ENCODE measurements around the gene SPRR1B. TPM values are rescaled to one million over a fixed set of nuclear protein-coding genes. Genes with fewer than 3 reads are reported as not detected.

Gene SPRR1B
- total RNA-seq, 1 experiment from 2014 or later = not detected

DNA sequence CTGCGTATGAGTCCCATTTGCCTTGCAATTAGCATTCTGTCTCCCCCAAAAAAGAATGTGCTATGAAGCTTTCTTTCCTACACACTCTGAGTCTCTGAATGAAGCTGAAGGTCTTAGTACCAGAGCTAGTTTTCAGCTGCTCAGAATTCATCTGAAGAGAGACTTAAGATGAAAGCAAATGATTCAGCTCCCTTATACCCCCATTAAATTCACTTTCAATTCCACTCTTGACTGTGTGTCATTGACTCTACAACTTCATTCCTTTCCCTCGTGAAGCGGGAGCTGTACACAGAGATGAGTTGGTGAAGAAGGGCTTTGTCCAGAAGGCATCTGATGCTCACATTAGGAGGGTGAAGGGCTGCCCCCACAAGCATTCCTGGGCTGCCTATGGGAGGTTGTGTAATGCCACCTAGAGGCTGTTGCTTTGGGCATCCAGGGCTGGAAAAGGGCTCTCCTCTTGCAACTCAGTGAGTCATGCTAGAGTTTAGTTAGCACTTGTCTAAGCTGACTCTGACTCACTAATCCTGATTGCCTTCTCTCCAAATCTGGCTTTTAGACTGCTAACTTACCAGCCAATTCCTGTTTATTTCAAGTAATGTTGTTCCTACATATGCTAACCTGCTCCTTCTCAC is 1.8 kb downstream of the SPRR1B start:
- CTCF ChIA-PET = no interaction called here
- DNase-seq (ENCODE audit: low read depth, low spot score) = peak; percentile 18
- no TSS peak for BruUV-seq (replicated peaks)
- POLR2A ChIA-PET = no interaction called here
- Histone ChIP-seq H3K36me3 (ENCODE audit: control insufficient read depth, insufficient read depth, low read length) (no peaks in the 10 kb centered on the region), H3K4me1 (ENCODE audit: control insufficient read depth, insufficient read depth, low read length) (no peaks in the 10 kb centered on the region), H3K27ac (ENCODE audit: low read length) (no peak overlapping the region), H3K4me3 (ENCODE audit: low read depth in 2 of 2, low read length in 2 of 2) (no peak overlapping the region), H3K27me3 (ENCODE audit: control insufficient read depth, insufficient read depth, low read length) (0 out of 2 replicates have a peak, but pooled peaks cover 2% of the 10 kb centered on the region), H3K9me3 (ENCODE audit: control insufficient read depth, insufficient read depth, low read depth, low read length) (no peaks in the 10 kb centered on the region)
- no peak for TF ChIP-seq TCF7L2 (IDR thresholded peaks at IDR 0.05; ENCODE audit: low read depth, low read length)
- TF ChIP-seq, protein P1, sequence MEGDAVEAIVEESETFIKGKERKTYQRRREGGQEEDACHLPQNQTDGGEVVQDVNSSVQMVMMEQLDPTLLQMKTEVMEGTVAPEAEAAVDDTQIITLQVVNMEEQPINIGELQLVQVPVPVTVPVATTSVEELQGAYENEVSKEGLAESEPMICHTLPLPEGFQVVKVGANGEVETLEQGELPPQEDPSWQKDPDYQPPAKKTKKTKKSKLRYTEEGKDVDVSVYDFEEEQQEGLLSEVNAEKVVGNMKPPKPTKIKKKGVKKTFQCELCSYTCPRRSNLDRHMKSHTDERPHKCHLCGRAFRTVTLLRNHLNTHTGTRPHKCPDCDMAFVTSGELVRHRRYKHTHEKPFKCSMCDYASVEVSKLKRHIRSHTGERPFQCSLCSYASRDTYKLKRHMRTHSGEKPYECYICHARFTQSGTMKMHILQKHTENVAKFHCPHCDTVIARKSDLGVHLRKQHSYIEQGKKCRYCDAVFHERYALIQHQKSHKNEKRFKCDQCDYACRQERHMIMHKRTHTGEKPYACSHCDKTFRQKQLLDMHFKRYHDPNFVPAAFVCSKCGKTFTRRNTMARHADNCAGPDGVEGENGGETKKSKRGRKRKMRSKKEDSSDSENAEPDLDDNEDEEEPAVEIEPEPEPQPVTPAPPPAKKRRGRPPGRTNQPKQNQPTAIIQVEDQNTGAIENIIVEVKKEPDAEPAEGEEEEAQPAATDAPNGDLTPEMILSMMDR (IDR thresholded peaks at IDR 0.05) = peak; percentile 39
- intact Hi-C loops (cut with micrococcal nuclease; ENCODE audit: unreplicated experiment) = loop anchor here (10.0 kb wide), 1 partner anchor 158 kb away; the partner anchor contains the start of gene SMCP
- ATAC-seq = peak; percentile 53; the same call in 1 of the 2 replicates
- in situ Hi-C loops (cut with HindIII; ENCODE audit: low pct_unique_long_range_greater_than_20kb, low sequenced_read_pairs) = no loop called here

GRCh38 chr1:153035211-153035610 is 4.2 kb downstream of the SPRR1B start:
- Histone ChIP-seq H3K9me3 (ENCODE audit: control insufficient read depth, insufficient read depth, low read depth, low read length) (no peaks in the 10 kb centered on the region), H3K4me1 (ENCODE audit: control insufficient read depth, insufficient read depth, low read length) (no peaks in the 10 kb centered on the region), H3K27me3 (ENCODE audit: control insufficient read depth, insufficient read depth, low read length) (0 out of 2 replicates have a peak, but pooled peaks cover 2% of the 10 kb centered on the region), H3K4me3 (ENCODE audit: low read depth in 2 of 2, low read length in 2 of 2) (no peak overlapping the region), H3K27ac (ENCODE audit: low read length) (no peak overlapping the region), H3K36me3 (ENCODE audit: control insufficient read depth, insufficient read depth, low read length) (no peaks in the 10 kb centered on the region)
- no peak for DNase-seq (ENCODE audit: low read depth, low spot score)
- ChIA-PET CTCF (no interaction called here), POLR2A (no interaction called here)
- no peak for ATAC-seq
- in situ Hi-C loops (cut with HindIII; ENCODE audit: low pct_unique_long_range_greater_than_20kb, low sequenced_read_pairs) = no loop called here
- no TSS peak for BruUV-seq (replicated peaks)
- intact Hi-C loops (cut with micrococcal nuclease; ENCODE audit: unreplicated experiment) = loop anchor here (10.0 kb wide), 1 partner anchor 160 kb away; the partner anchor contains the start of gene SMCP
- TF ChIP-seq SIN3A (IDR thresholded peaks at IDR 0.05; ENCODE audit: borderline replicate concordance, insufficient read depth, low read depth, low read length) (no peak), TCF7L2 (IDR thresholded peaks at IDR 0.05; ENCODE audit: low read depth, low read length) (no peak), POLR2AphosphoS5 (IDR thresholded peaks at IDR 0.05; ENCODE audit: low read depth, low read length) (no peak)
- TF ChIP-seq, protein P1 (IDR thresholded peaks at IDR 0.05) = no peak

- CTCF ChIA-PET = no interaction called here
- Histone ChIP-seq H3K9me3 (ENCODE audit: control insufficient read depth, insufficient read depth, low read depth, low read length) (no peaks in the 10 kb centered on the region), H3K27me3 (ENCODE audit: control insufficient read depth, insufficient read depth, low read length) (peaks cover 7% of the 10 kb centered on the region), H3K4me1 (ENCODE audit: control insufficient read depth, insufficient read depth, low read length) (no peaks in the 10 kb centered on the region), H3K36me3 (ENCODE audit: control insufficient read depth, insufficient read depth, low read length) (no peaks in the 10 kb centered on the region), H3K27ac (ENCODE audit: low read length) (no peak within 1 kb of the TSS), H3K4me3 (ENCODE audit: low read depth in 2 of 2, low read length in 2 of 2) (no peak within 1 kb of the TSS)
- no TSS peak for BruUV-seq (replicated peaks)
- ATAC-seq (no peak), DNase-seq (ENCODE audit: low read depth, low spot score) (no peak)
- in situ Hi-C loops (cut with HindIII; ENCODE audit: low pct_unique_long_range_greater_than_20kb, low sequenced_read_pairs) (no loop called here), intact Hi-C loops (cut with micrococcal nuclease; ENCODE audit: unreplicated experiment) (no loop called here)
- POLR2A ChIA-PET = no interaction called here
- TF ChIP-seq TCF7L2 (IDR thresholded peaks at IDR 0.05; ENCODE audit: low read depth, low read length) (no peak), POLR2AphosphoS5 (IDR thresholded peaks at IDR 0.05; ENCODE audit: low read depth, low read length) (no peak), SIN3A (IDR thresholded peaks at IDR 0.05; ENCODE audit: borderline replicate concordance, insufficient read depth, low read depth, low read length) (no peak), REST (IDR thresholded peaks at IDR 0.05; ENCODE audit: insufficient read depth in 1 of 2, low read depth in 2 of 2, low read length in 1 of 2) (no peak)
- TF ChIP-seq, protein P1 (IDR thresholded peaks at IDR 0.05) = no peak
Measured at GRCh38 chr1:153040950-153041631, 10.1 kb downstream of the SPRR1B start, which contains the start of gene SPRR2D. TSS of gene SPRR2D (minus strand) at chr1:153041120. CDS start at chr1:153040346, 774 bp downstream.
